ENCODE data around the gene MED13L. TPM values are rescaled to one million over a fixed set of nuclear protein-coding genes. Genes with fewer than 3 reads are reported as not detected.

Gene MED13L
- total and polyA plus RNA-seq, 2 donors (not counting 3 experiments of a cell fraction or from before 2014, with no cell fraction given): 27.4 to 93.6 TPM

GRCh38 chr12:115966376-115966775 lies 311.1 kb downstream of the MED13L start:
- Histone ChIP-seq H3K36me3 (ENCODE audit: control insufficient read depth in 2 of 2, extremely low read depth in 1 of 2, insufficient read depth in 2 of 2, low read length in 2 of 2) (peaks cover 4 to 23% of the 10 kb centered on the region in 2 experiments), H3K27ac (ENCODE audit: insufficient read depth, low read depth, low read length) (no peak overlapping the region), H3K9me3 (replicated peaks; ENCODE audit: control insufficient read depth, insufficient read depth, low read length) (no peaks in the 10 kb centered on the region), H3K4me1 (ENCODE audit: control insufficient read depth, extremely low read depth, insufficient read depth, low read length) (no peaks in the 10 kb centered on the region), H2AFZ (ENCODE audit: low read depth, low read length) (no peak overlapping the region), H3K4me2 (ENCODE audit: insufficient read depth, low read length) (no peak overlapping the region), H3K27me3 (ENCODE audit: control insufficient read depth in 2 of 2, insufficient read depth in 2 of 2, low read length in 2 of 2) (no peaks in the 10 kb centered on the region), H3K4me3 (replicated peaks in 1 of 3; ENCODE audit: insufficient read depth in 1 of 3, low read depth in 1 of 3, low read length in 3 of 3) (no peak overlapping the region), H3K9ac (replicated peaks; ENCODE audit: extremely low read depth, insufficient read depth, low read length) (no peak overlapping the region), H3K79me2 (ENCODE audit: control insufficient read depth, insufficient read depth, low read length) (no peaks in the 10 kb centered on the region), H3K9me1 (replicated peaks; ENCODE audit: control insufficient read depth, extremely low read depth, insufficient read depth, low read length) (no peaks in the 10 kb centered on the region), H4K20me1 (replicated peaks; ENCODE audit: control insufficient read depth, extremely low read depth, insufficient read depth, low read length) (no peaks in the 10 kb centered on the region)
- CTCF ChIA-PET: no interaction called here
- no peak for FAIRE-seq
- dilution Hi-C loops (cut with MboI; ENCODE audit: extremely low pct_ligation_motif_present, low sequenced_read_pairs) (no loop called here), intact Hi-C loops (cut with micrococcal nuclease) (no loop called here)
- DNase-seq (ENCODE audit: low read depth, low spot score): no peak
- POLR2A ChIA-PET: no interaction called here
- no TSS peak for BruUV-seq (replicated peaks)
- TF ChIP-seq GATA2 (IDR thresholded peaks at IDR 0.05; ENCODE audit: insufficient read depth, insufficient read length, low read depth, low read length) (no peak), EZH2 (IDR thresholded peaks at IDR 0.05; ENCODE audit: borderline replicate concordance, low read depth, low read length, severe bottlenecking) (no peak), FOS (IDR thresholded peaks at IDR 0.05; ENCODE audit: borderline replicate concordance, insufficient read depth, low read length) (no peak), CTCF (IDR thresholded peaks at IDR 0.05; ENCODE audit: extremely low read depth in 1 of 2, insufficient read depth in 1 of 2, low read depth in 1 of 2, low read length in 2 of 2) (no peak), JUN (IDR thresholded peaks at IDR 0.05; ENCODE audit: borderline replicate concordance, insufficient read depth, insufficient read length, low read depth) (no peak), MAX (IDR thresholded peaks at IDR 0.05; ENCODE audit: insufficient read depth, insufficient read length) (no peak), POLR2A (IDR thresholded peaks at IDR 0.05; ENCODE audit: low read depth, low read length) (no peak), POLR2AphosphoS5 (IDR thresholded peaks at IDR 0.05; ENCODE audit: insufficient read depth, low read depth, low read length) (no peak), MYC (IDR thresholded peaks at IDR 0.05; ENCODE audit: low read depth, low read length) (no peak)
